Esophagus muscularis mucosa (tissue), 4 donors: ENCODE data around the gene SREBF2. TPM values are rescaled to one million over a fixed set of nuclear protein-coding genes. Genes with fewer than 3 reads are reported as not detected.

ENCODE experiments used
- DNase-seq: peaks from one replicate; pipeline ENCODE4 v3.0.0-alpha.2; 2017; ENCODE audit errors: extremely low spot score
- H3K27ac ChIP-seq, 4 donors: fragments of 200-600 bp; sonication (generic); replicated peaks in 1 of 4; 1 replicate in 3 of 4; 2 replicates in 1 of 4; pipeline ENCODE4 v1.5.1; 2016 to 2019; ENCODE audit warnings: mild to moderate bottlenecking in 1 of 4
- H3K27me3 ChIP-seq, 4 donors: fragments of 200-600 bp; sonication (generic); one replicate each; pipeline versions ENCODE4 v1.5.1 to v1.6.0; 2016 to 2019
- H3K36me3 ChIP-seq, 4 donors: fragments of 200-600 bp; sonication (generic); one replicate each; pipeline ENCODE4 v1.5.1; 2016 to 2019
- H3K4me1 ChIP-seq, 4 donors: fragments of 200-600 bp; sonication (generic); one replicate each; pipeline ENCODE4 v1.5.1; 2016 to 2019
- H3K4me3 ChIP-seq, 4 donors: fragments of 200-600 bp; sonication (generic); 1 replicate in 2 of 4; 2 replicates in 2 of 4; pipeline ENCODE4 v1.5.1; 2016 to 2019; ENCODE audit warnings: mild to moderate bottlenecking in 4 of 4, moderate library complexity in 1 of 4
- H3K9me3 ChIP-seq, 4 donors: fragments of 200-600 bp; sonication (generic); 1 replicate in 3 of 4; 2 replicates in 1 of 4; pipeline ENCODE4 v1.5.1; 2016 to 2019
- EP300 ChIP-seq: sonication (generic); formaldehyde crosslinking; IDR thresholded peaks from one replicate; pipeline ENCODE4 v1.6.1; 2017; ENCODE audit warnings: antibody characterized with exemption
- POLR2A ChIP-seq: fragments of 450-650 bp; IDR thresholded peaks from one replicate; pipeline ENCODE4 v1.6.1; 2017; ENCODE audit warnings: antibody characterized with exemption, moderate library complexity, mild to moderate bottlenecking, low read depth
- POLR2AphosphoS5 ChIP-seq, 2 donors: sonication (generic); formaldehyde crosslinking; IDR thresholded peaks; one replicate each; pipeline ENCODE4 v1.6.1; 2017; ENCODE audit warnings: antibody characterized with exemption in 2 of 2
- WGBS: methylation state at CpG from one replicate; pipeline ENCODE4 v1.1.5; 2018; 5-methylcytosine and 5-hydroxymethylcytosine counted together
- intact Hi-C: fragments of 100-400 bp; cut with DNase I; formaldehyde crosslinking; loops from one replicate; pipeline ENCODE4 v1.15.1; 2023
- total RNA-seq, 4 donors: library from RNA; depleted of rRNA; stranded (reverse); fragments of >200 nt; gene quantifications; one replicate each; pipeline versions ENCODE4 v1.1.0 to v1.2.1, GENCODE V29; 2016
- TF ChIP-seq, protein P1 (sequence below), 3 experiments: fragments of 200-600 bp in 2 of 3; fragments of 450-650 bp in 1 of 3; sonication (generic) in 2 of 3; IDR thresholded peaks; one replicate each; pipeline ENCODE4 v1.5.1; 2017 to 2019; ENCODE audit warnings: antibody characterized with exemption in 3 of 3, mild to moderate bottlenecking in 2 of 3, moderate library complexity in 1 of 3

Gene SREBF2
- total RNA-seq, 4 donors from 2014 or later = 56.4 to 97.7 (median 57.2) TPM

DNA sequence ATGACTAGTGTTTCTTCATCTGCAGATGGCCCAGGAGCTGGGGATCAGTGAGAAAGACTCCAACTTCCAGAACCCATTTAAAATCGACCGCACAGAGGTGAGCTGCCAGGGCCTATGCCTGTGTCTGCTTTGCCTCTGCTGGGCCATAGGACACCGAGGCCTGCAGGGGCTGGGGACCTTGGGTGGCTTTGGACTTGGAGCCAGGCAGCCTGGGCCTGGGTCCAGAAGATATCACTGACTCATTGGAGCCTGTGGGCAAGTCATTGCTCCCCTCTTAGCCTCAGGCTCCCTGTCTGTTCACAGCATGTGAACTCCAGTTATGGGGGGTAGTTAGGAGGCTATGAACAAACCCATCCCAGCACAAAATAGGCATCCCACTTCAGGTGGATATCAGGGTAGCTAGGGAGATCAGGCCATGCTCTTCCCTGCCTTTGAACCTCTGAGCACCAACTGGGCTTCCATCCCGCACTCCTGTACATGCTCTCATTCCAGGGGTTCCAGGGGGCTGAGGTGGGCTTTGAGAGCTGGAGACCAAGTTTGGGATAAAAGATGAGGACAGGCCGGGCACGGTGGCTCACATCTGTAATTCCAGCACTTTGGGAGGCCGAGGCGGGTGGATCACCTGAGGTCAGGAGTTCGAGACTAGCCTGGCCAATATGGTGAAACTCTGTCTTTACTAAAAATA is 19.0 kb upstream of the SREBF2 start:
- H3K27me3 ChIP-seq = no peaks in the 10 kb centered on the region
- H3K9me3 ChIP-seq = no peaks in the 10 kb centered on the region
- H3K4me3 ChIP-seq = no peak overlapping the region
- intact Hi-C loops = no loop called here
- WGBS = 99% methylated on average over 9 of the region's 9 CpGs
- DNase-seq = no peak
- peaks cover 6 to 61% (median 37%) of the 10 kb centered on the region in 4 donors for H3K36me3 ChIP-seq
- H3K4me1 ChIP-seq = no peaks in the 10 kb centered on the region
- no peak overlapping the region for H3K27ac ChIP-seq
- TF ChIP-seq POLR2AphosphoS5 (IDR thresholded peaks at IDR 0.05) = no peak
- TF ChIP-seq, protein P1, sequence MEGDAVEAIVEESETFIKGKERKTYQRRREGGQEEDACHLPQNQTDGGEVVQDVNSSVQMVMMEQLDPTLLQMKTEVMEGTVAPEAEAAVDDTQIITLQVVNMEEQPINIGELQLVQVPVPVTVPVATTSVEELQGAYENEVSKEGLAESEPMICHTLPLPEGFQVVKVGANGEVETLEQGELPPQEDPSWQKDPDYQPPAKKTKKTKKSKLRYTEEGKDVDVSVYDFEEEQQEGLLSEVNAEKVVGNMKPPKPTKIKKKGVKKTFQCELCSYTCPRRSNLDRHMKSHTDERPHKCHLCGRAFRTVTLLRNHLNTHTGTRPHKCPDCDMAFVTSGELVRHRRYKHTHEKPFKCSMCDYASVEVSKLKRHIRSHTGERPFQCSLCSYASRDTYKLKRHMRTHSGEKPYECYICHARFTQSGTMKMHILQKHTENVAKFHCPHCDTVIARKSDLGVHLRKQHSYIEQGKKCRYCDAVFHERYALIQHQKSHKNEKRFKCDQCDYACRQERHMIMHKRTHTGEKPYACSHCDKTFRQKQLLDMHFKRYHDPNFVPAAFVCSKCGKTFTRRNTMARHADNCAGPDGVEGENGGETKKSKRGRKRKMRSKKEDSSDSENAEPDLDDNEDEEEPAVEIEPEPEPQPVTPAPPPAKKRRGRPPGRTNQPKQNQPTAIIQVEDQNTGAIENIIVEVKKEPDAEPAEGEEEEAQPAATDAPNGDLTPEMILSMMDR (IDR thresholded peaks at IDR 0.05) = no peak
- no peak for TF ChIP-seq EP300
- no peak for TF ChIP-seq POLR2A

GRCh38 chr22:41815716-41816115 is 17.2 kb upstream of the SREBF2 start:
- Histone ChIP-seq H3K4me1 (no peaks in the 10 kb centered on the region), H3K27me3 (no peaks in the 10 kb centered on the region), H3K4me3 (no peak overlapping the region), H3K27ac (no peak overlapping the region), H3K36me3 (peaks cover 6 to 50% (median 27%) of the 10 kb centered on the region in 4 donors), H3K9me3 (no peaks in the 10 kb centered on the region)
- WGBS = 92% methylated on average over 3 of the region's 3 CpGs
- no peak for DNase-seq
- TF ChIP-seq POLR2A = no peak
- TF ChIP-seq EP300 = no peak
- TF ChIP-seq, protein P1 (IDR thresholded peaks at IDR 0.05) = no peak
- TF ChIP-seq POLR2AphosphoS5 (IDR thresholded peaks at IDR 0.05) = no peak
- intact Hi-C loops = no loop called here

- intact Hi-C loops = no loop called here
- Histone ChIP-seq H3K4me3 (no peak overlapping the region), H3K9me3 (no peaks in the 10 kb centered on the region), H3K27ac (no peak overlapping the region), H3K4me1 (no peaks in the 10 kb centered on the region), H3K27me3 (no peaks in the 10 kb centered on the region), H3K36me3 (peaks cover 6 to 47% (median 22%) of the 10 kb centered on the region in 4 donors)
- TF ChIP-seq EP300 (no peak), POLR2A (no peak), POLR2AphosphoS5 (IDR thresholded peaks at IDR 0.05) (no peak)
- TF ChIP-seq, protein P1 (IDR thresholded peaks at IDR 0.05) = no peak
- WGBS = 100% methylated on average over 1 of the region's 1 CpG
- DNase-seq = no peak
Measured at GRCh38 chr22:41816241-41816640, 16.7 kb upstream of the SREBF2 start.

DNA sequence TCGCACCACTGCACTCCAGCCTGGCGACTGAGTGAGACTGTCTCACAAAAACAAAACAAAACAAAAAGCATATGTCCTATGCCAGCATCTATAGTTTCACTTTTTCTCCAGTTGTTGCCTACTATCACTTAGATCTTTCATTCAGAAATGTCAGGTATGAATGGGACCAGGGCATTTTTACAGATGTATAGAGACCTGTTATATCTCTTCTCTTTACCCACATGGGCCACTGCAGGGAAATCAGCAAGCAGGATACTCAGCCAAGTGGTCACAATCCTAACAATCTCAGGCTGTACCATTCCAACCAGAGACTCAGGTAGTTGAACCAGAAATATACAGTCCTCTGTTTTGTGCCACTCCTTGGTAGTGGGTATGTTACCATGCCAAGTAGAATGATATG is 16.0 kb upstream of the SREBF2 start:
- peaks cover 6 to 41% (median 18%) of the 10 kb centered on the region in 4 donors for H3K36me3 ChIP-seq
- WGBS = 85% methylated on average over 2 of the region's 2 CpGs
- H3K27me3 ChIP-seq = no peaks in the 10 kb centered on the region
- no peaks in the 10 kb centered on the region for H3K9me3 ChIP-seq
- no peak for TF ChIP-seq EP300
- no peak overlapping the region for H3K4me3 ChIP-seq
- DNase-seq = no peak
- no peak overlapping the region for H3K27ac ChIP-seq
- intact Hi-C loops = no loop called here
- no peaks in the 10 kb centered on the region for H3K4me1 ChIP-seq

DNA sequence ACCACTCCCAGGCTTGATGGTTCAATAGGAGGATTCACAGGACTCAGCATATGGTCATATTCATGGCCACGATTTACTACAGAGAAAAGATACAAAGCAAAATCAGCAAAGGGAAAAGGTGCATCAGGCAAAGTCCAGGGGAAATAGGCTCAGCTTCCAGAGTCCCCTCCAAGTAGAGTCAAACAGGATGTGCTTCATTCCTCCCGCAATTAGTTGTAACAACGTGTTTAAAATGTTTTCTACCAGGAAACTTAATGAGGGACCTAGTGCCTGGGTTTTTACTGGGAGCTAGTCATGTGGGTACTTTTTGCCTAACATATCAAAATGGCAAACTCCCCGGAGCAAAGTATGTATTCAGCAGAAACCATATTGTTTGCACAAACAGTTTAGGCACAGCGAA is 14.9 kb upstream of the SREBF2 start:
- Histone ChIP-seq H3K36me3 (peaks cover 4 to 32% (median 15%) of the 10 kb centered on the region in 4 donors), H3K4me1 (no peaks in the 10 kb centered on the region), H3K27ac (no peak overlapping the region), H3K4me3 (no peak overlapping the region), H3K9me3 (no peaks in the 10 kb centered on the region), H3K27me3 (no peaks in the 10 kb centered on the region)
- DNase-seq = no peak
- intact Hi-C loops = no loop called here
- TF ChIP-seq EP300 (no peak), POLR2A (no peak), POLR2AphosphoS5 (IDR thresholded peaks at IDR 0.05) (no peak)
- TF ChIP-seq, protein P1 (IDR thresholded peaks at IDR 0.05) = no peak
- 83% methylated on average over 4 of the region's 5 CpGs for WGBS
